Measurements from ENCODE around the gene SDK1. TPM values are rescaled to one million over a fixed set of nuclear protein-coding genes. Genes with fewer than 3 reads are reported as not detected.

Gene SDK1
- total and polyA plus RNA-seq, 4 experiments from 2014 or later = 0.06 to 0.26 TPM; not detected in 2

DNA sequence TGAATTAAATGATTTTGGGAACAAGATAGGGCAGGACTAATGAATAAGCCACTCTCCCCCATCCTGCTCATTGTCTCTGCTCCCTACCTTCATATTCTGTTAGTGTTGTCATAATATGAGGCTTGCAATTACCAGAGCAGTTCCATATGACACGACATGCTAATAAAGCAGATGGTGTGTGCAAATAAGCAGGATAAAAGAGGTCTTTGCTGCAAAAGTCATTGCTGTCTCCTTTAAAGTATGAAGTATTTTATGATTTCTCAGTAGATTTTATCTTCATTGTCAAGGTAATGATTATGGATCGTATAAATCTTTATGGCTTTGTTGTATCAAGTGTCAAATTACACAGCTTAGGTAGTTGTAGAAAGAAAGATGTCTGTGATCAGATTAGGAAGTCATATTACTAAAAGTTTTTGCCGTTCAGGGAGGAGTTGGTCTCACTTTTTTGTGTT is 114.8 kb downstream of the SDK1 start:
- Histone ChIP-seq H3K27me3 (ENCODE audit: insufficient read depth, low read length) (no peaks in the 10 kb centered on the region), H3K4me1 (ENCODE audit: insufficient read depth, low read length) (no peaks in the 10 kb centered on the region), H3K4me3 (ENCODE audit: low read length in 2 of 2) (no peak overlapping the region), H3K27ac (ENCODE audit: low read depth, low read length) (no peak overlapping the region), H3K9me3 (ENCODE audit: control insufficient read depth in 1 of 2, low read length in 2 of 2) (no peaks in the 10 kb centered on the region), H3K36me3 (ENCODE audit: insufficient read depth, low read length) (no peaks in the 10 kb centered on the region)
- no peaks in the 10 kb centered on the region for H3K4me1 Mint-ChIP-seq
- no peaks in the 10 kb centered on the region for H3K36me3 Mint-ChIP-seq
- no peak overlapping the region for H3K4me3 Mint-ChIP-seq
- CTCF ChIA-PET (ENCODE audit: partially characterized antibody) = no interaction called here
- peaks cover 0 to 3% (median 0%) of the 10 kb centered on the region in 8 donors for H3K9me3 Mint-ChIP-seq
- no peak overlapping the region for H3K27ac Mint-ChIP-seq
- intact Hi-C loops (cut with micrococcal nuclease) = no loop called here
- H3K27me3 Mint-ChIP-seq = peaks cover 16 to 18% of the 10 kb centered on the region in 2 donors
- DNase-seq = no peak
- POLR2A ChIA-PET (ENCODE audit: partially characterized antibody) = no interaction called here

GRCh38 chr7:3416453-3416852 is 115.4 kb downstream of the SDK1 start:
- Histone ChIP-seq H3K4me3 (ENCODE audit: low read length in 2 of 2) (no peak overlapping the region), H3K27me3 (ENCODE audit: insufficient read depth, low read length) (no peaks in the 10 kb centered on the region), H3K27ac (ENCODE audit: low read depth, low read length) (no peak overlapping the region), H3K36me3 (ENCODE audit: insufficient read depth, low read length) (no peaks in the 10 kb centered on the region), H3K4me1 (ENCODE audit: insufficient read depth, low read length) (no peaks in the 10 kb centered on the region), H3K9me3 (ENCODE audit: control insufficient read depth in 1 of 2, low read length in 2 of 2) (no peaks in the 10 kb centered on the region)
- Mint-ChIP-seq H3K27ac (no peak overlapping the region), H3K4me3 (no peak overlapping the region), H3K4me1 (no peaks in the 10 kb centered on the region), H3K36me3 (no peaks in the 10 kb centered on the region), H3K9me3 (peaks cover 0 to 4% (median 1%) of the 10 kb centered on the region in 8 donors), H3K27me3 (peaks cover 13 to 18% of the 10 kb centered on the region in 2 donors)
- ChIA-PET CTCF (ENCODE audit: partially characterized antibody) (no interaction called here), POLR2A (ENCODE audit: partially characterized antibody) (no interaction called here)
- intact Hi-C loops (cut with micrococcal nuclease) = no loop called here
- no peak for DNase-seq

DNA sequence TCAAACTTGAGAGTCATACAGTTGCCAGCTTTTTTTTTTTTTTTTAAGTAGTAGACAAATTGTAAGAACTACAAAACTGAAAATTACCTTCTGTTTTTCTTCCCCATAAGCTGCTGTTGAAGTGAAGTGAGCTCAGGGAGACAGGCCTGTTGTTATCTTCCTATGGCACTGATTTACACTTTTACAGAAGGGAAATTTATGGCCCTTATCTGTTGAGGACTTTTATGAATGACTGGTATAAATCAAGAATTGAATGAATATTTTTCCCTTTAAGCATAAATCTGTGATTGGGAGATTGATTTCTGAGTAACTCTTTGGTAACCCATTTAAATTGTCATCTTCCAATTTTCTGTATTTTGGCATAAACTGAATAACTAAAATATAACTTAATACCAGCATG is 124.0 kb downstream of the SDK1 start:
- no peaks in the 10 kb centered on the region for H3K4me1 Mint-ChIP-seq
- H3K27me3 Mint-ChIP-seq = no peaks in the 10 kb centered on the region
- DNase-seq = no peak
- H3K9me3 Mint-ChIP-seq = peaks cover 0 to 18% (median 8%) of the 10 kb centered on the region in 8 donors
- ChIA-PET CTCF (ENCODE audit: partially characterized antibody) (no interaction called here), POLR2A (ENCODE audit: partially characterized antibody) (no interaction called here)
- peaks cover 0 to 5% of the 10 kb centered on the region in 2 donors for H3K36me3 Mint-ChIP-seq
- intact Hi-C loops (cut with micrococcal nuclease) = no loop called here
- Histone ChIP-seq H3K9me3 (ENCODE audit: control insufficient read depth in 1 of 2, low read length in 2 of 2) (no peaks in the 10 kb centered on the region), H3K27ac (ENCODE audit: low read depth, low read length) (no peak overlapping the region), H3K4me3 (ENCODE audit: low read length in 2 of 2) (no peak overlapping the region), H3K4me1 (ENCODE audit: insufficient read depth, low read length) (no peaks in the 10 kb centered on the region), H3K36me3 (ENCODE audit: insufficient read depth, low read length) (no peaks in the 10 kb centered on the region), H3K27me3 (ENCODE audit: insufficient read depth, low read length) (no peaks in the 10 kb centered on the region)
- no peak overlapping the region for H3K27ac Mint-ChIP-seq
- no peak overlapping the region for H3K4me3 Mint-ChIP-seq

DNA sequence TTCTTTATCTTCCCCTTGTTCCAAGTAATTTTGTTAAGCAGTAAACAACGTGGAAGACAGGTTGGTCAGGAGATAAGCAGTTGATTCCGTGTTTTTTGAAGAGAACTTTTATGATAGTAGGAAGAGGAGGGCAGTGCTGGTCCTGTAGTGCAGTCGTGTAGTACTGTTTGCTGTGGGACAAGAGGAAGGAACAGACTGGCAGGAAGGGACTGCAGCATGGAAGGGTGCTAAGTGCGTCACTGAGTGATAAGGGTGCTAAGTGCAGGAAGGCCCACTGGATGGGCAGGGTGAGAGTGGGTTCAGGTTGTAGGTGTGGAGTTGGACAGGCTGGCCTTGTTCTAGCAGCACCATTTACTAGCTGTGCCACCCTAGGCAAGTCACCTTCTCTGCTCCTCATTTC is 125.0 kb downstream of the SDK1 start:
- peaks cover 0 to 5% of the 10 kb centered on the region in 2 donors for H3K36me3 Mint-ChIP-seq
- H3K27ac Mint-ChIP-seq = peak overlapping the region in 1 of 7 donors; percentile 8
- no peak for DNase-seq
- Histone ChIP-seq H3K4me1 (ENCODE audit: insufficient read depth, low read length) (no peaks in the 10 kb centered on the region), H3K36me3 (ENCODE audit: insufficient read depth, low read length) (no peaks in the 10 kb centered on the region), H3K27me3 (ENCODE audit: insufficient read depth, low read length) (no peaks in the 10 kb centered on the region), H3K4me3 (ENCODE audit: low read length in 2 of 2) (no peak overlapping the region), H3K27ac (ENCODE audit: low read depth, low read length) (no peak overlapping the region), H3K9me3 (ENCODE audit: control insufficient read depth in 1 of 2, low read length in 2 of 2) (no peaks in the 10 kb centered on the region)
- intact Hi-C loops (cut with micrococcal nuclease) = no loop called here
- H3K4me1 Mint-ChIP-seq = no peaks in the 10 kb centered on the region
- H3K4me3 Mint-ChIP-seq = no peak overlapping the region
- peaks cover 0 to 2% of the 10 kb centered on the region in 2 donors for H3K27me3 Mint-ChIP-seq
- ChIA-PET POLR2A (ENCODE audit: partially characterized antibody) (no interaction called here), CTCF (ENCODE audit: partially characterized antibody) (no interaction called here)
- H3K9me3 Mint-ChIP-seq = peaks cover 0 to 16% (median 8%) of the 10 kb centered on the region in 8 donors

GRCh38 chr7:3427957-3428356 is 126.9 kb downstream of the SDK1 start:
- Histone ChIP-seq H3K36me3 (ENCODE audit: insufficient read depth, low read length) (no peaks in the 10 kb centered on the region), H3K9me3 (ENCODE audit: control insufficient read depth in 1 of 2, low read length in 2 of 2) (no peaks in the 10 kb centered on the region), H3K27me3 (ENCODE audit: insufficient read depth, low read length) (no peaks in the 10 kb centered on the region), H3K4me3 (ENCODE audit: low read length in 2 of 2) (no peak overlapping the region), H3K4me1 (ENCODE audit: insufficient read depth, low read length) (no peaks in the 10 kb centered on the region), H3K27ac (ENCODE audit: low read depth, low read length) (no peak overlapping the region)
- Mint-ChIP-seq H3K4me3 (no peak overlapping the region), H3K27me3 (peaks cover 0 to 2% of the 10 kb centered on the region in 2 donors), H3K27ac (no peak overlapping the region), H3K4me1 (no peaks in the 10 kb centered on the region), H3K36me3 (no peaks in the 10 kb centered on the region), H3K9me3 (no peaks in the 10 kb centered on the region)
- intact Hi-C loops (cut with micrococcal nuclease) = no loop called here
- POLR2A ChIA-PET (ENCODE audit: partially characterized antibody) = no interaction called here
- CTCF ChIA-PET (ENCODE audit: partially characterized antibody) = no interaction called here
- DNase-seq = peak in 1 of 5 donors; percentile 30

DNA sequence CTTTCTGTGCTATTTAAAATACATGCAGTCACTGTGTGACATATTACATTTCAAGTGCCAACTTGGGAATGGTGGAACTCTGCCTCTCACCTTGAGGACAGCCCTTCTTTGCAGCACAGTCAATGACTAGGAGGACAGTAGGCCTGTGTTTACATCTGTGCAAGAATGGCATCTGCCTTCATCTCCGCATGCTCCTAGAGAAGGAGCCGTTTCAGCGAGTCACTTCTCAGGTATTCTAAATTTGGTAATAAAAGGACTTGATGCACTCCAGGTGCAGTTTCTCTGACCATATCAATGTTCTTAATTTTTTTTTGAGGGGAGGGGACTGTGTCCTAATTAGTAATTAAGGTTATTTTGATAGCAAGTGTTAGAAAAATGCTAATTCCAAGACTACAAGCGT is 128.9 kb downstream of the SDK1 start:
- H3K4me1 Mint-ChIP-seq = no peaks in the 10 kb centered on the region
- H3K27me3 Mint-ChIP-seq = peaks cover 0 to 2% of the 10 kb centered on the region in 2 donors
- Histone ChIP-seq H3K9me3 (ENCODE audit: control insufficient read depth in 1 of 2, low read length in 2 of 2) (no peaks in the 10 kb centered on the region), H3K27ac (ENCODE audit: low read depth, low read length) (no peak overlapping the region), H3K4me3 (ENCODE audit: low read length in 2 of 2) (no peak overlapping the region), H3K36me3 (ENCODE audit: insufficient read depth, low read length) (no peaks in the 10 kb centered on the region), H3K4me1 (ENCODE audit: insufficient read depth, low read length) (no peaks in the 10 kb centered on the region), H3K27me3 (ENCODE audit: insufficient read depth, low read length) (no peaks in the 10 kb centered on the region)
- DNase-seq = no peak
- POLR2A ChIA-PET (ENCODE audit: partially characterized antibody) = no interaction called here
- intact Hi-C loops (cut with micrococcal nuclease) = no loop called here
- no peak overlapping the region for H3K27ac Mint-ChIP-seq
- CTCF ChIA-PET (ENCODE audit: partially characterized antibody) = no interaction called here
- H3K4me3 Mint-ChIP-seq = no peak overlapping the region
- no peaks in the 10 kb centered on the region for H3K36me3 Mint-ChIP-seq
- H3K9me3 Mint-ChIP-seq = no peaks in the 10 kb centered on the region

GRCh38 chr7:3430588-3430987 is 129.5 kb downstream of the SDK1 start:
- ChIA-PET POLR2A (ENCODE audit: partially characterized antibody) (interaction anchor here (0.6 kb wide), 1 partner anchor 982 kb away, joined by 3 read pairs; no protein-coding TSS in a partner anchor), CTCF (ENCODE audit: partially characterized antibody) (no interaction called here)
- no peaks in the 10 kb centered on the region for H3K4me1 ChIP-seq (ENCODE audit: insufficient read depth, low read length)
- H3K27me3 ChIP-seq (ENCODE audit: insufficient read depth, low read length) = no peaks in the 10 kb centered on the region
- H3K9me3 ChIP-seq (ENCODE audit: control insufficient read depth in 1 of 2, low read length in 2 of 2) = no peaks in the 10 kb centered on the region
- no peaks in the 10 kb centered on the region for H3K9me3 Mint-ChIP-seq
- H3K4me1 Mint-ChIP-seq = no peaks in the 10 kb centered on the region
- H3K27me3 Mint-ChIP-seq = peaks cover 0 to 2% of the 10 kb centered on the region in 2 donors
- H3K27ac ChIP-seq (ENCODE audit: low read depth, low read length) = no peak overlapping the region
- no peaks in the 10 kb centered on the region for H3K36me3 ChIP-seq (ENCODE audit: insufficient read depth, low read length)
- DNase-seq = no peak
- H3K4me3 ChIP-seq (ENCODE audit: low read length in 2 of 2) = no peak overlapping the region
- no peak overlapping the region for H3K4me3 Mint-ChIP-seq
- no peak overlapping the region for H3K27ac Mint-ChIP-seq
- intact Hi-C loops (cut with micrococcal nuclease) = no loop called here
- no peaks in the 10 kb centered on the region for H3K36me3 Mint-ChIP-seq

DNA sequence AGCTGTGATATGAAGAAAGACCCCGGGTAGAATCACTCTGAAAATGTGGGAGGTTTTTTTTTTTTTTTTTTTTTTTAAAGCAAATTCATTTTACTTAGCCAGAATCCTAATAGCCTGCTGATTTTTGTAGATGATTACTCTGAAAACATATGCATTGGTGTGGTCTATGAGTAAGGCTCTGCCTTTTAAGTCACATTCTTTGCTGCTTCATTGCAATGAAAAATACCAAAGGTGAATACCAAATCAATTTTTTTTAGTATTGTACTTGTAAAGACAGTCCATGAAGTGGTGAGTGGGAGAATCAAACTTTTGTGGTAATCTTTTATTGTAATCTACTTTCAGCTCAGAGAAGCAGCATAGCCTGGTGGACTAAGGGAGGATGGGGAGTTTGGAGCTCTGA is 130.3 kb downstream of the SDK1 start:
- no peak for DNase-seq
- intact Hi-C loops (cut with micrococcal nuclease) = no loop called here
- no peaks in the 10 kb centered on the region for H3K9me3 Mint-ChIP-seq
- H3K27me3 Mint-ChIP-seq = peaks cover 0 to 2% of the 10 kb centered on the region in 2 donors
- Histone ChIP-seq H3K4me3 (ENCODE audit: low read length in 2 of 2) (no peak overlapping the region), H3K9me3 (ENCODE audit: control insufficient read depth in 1 of 2, low read length in 2 of 2) (no peaks in the 10 kb centered on the region), H3K4me1 (ENCODE audit: insufficient read depth, low read length) (no peaks in the 10 kb centered on the region), H3K27ac (ENCODE audit: low read depth, low read length) (no peak overlapping the region), H3K27me3 (ENCODE audit: insufficient read depth, low read length) (no peaks in the 10 kb centered on the region), H3K36me3 (ENCODE audit: insufficient read depth, low read length) (no peaks in the 10 kb centered on the region)
- H3K4me3 Mint-ChIP-seq = no peak overlapping the region
- CTCF ChIA-PET (ENCODE audit: partially characterized antibody) = no interaction called here
- no peaks in the 10 kb centered on the region for H3K36me3 Mint-ChIP-seq
- no peaks in the 10 kb centered on the region for H3K4me1 Mint-ChIP-seq
- no peak overlapping the region for H3K27ac Mint-ChIP-seq
- POLR2A ChIA-PET (ENCODE audit: partially characterized antibody) = interaction anchor here (0.6 kb wide), 1 partner anchor 983 kb away, joined by 3 read pairs; no protein-coding TSS in a partner anchor

All from CD4-positive, alpha-beta memory T cell (primary cell).